GM19238 (cell line): ENCODE measurements around the gene ATCAY.

Experiments
- DNase-seq: peaks from one replicate; pipeline ENCODE4 v3.0.0; 2011; ENCODE audit warnings: low spot score; ENCODE audit not compliant: insufficient read length

ATCAY gene

GRCh38 chr19:3969435-3970312 is 89.2 kb downstream of the ATCAY start:
- no peak for DNase-seq

- DNase-seq: no peak
These were observed 89.9 kb downstream of the ATCAY start for GRCh38 chr19:3970313-3970807.

GRCh38 chr19:3970808-3971598 is 90.5 kb downstream of the ATCAY start, which contains the start of gene DAPK3:
Gene DAPK3 (minus strand): TSS chr19:3971099. CDS start chr19:3969735, 1,364 bp downstream.
- peak; percentile 98 for DNase-seq

- no peak for DNase-seq
These were observed 94.7 kb downstream of the ATCAY start for GRCh38 chr19:3975144-3975543.

GRCh38 chr19:3975637-3976087 is 95.2 kb downstream of the ATCAY start:
- no peak for DNase-seq

GRCh38 chr19:3976495-3977241 is 96.2 kb downstream of the ATCAY start:
- no peak for DNase-seq
